H9 (cell line): ENCODE measurements around the gene CCDC86. TPM values are rescaled to one million over a fixed set of nuclear protein-coding genes. Genes with fewer than 3 reads are reported as not detected.

Source experiments
- DNase-seq: peaks from one replicate; pipeline ENCODE4 v3.0.0-alpha.2; 2017
- H2AFZ ChIP-seq: one replicate; pipeline ENCODE4 v1.6.1; 2013; ENCODE audit warnings: mild to moderate bottlenecking, low read length, control low read depth, moderate library complexity
- H2AK5ac ChIP-seq: 2 replicates; pipeline ENCODE4 v1.6.1; 2013; ENCODE audit warnings: low read length, control low read depth, mixed read lengths; ENCODE audit not compliant: insufficient read length
- H2BK120ac ChIP-seq: one replicate; pipeline ENCODE4 v1.6.1; 2013; ENCODE audit warnings: low read depth, mild to moderate bottlenecking, low read length, control low read depth, inconsistent platforms; ENCODE audit not compliant: poor library complexity, severe bottlenecking
- H2BK12ac ChIP-seq: 2 replicates; pipeline ENCODE4 v1.6.1; 2013; ENCODE audit warnings: low read length, control low read depth, mixed read lengths, low read depth; ENCODE audit not compliant: insufficient read length
- H2BK15ac ChIP-seq: 2 replicates; pipeline ENCODE4 v1.6.1; 2013; ENCODE audit warnings: low read depth, low read length, control low read depth
- H2BK20ac ChIP-seq: one replicate; pipeline ENCODE4 v1.6.1; 2013; ENCODE audit warnings: low read depth, mild to moderate bottlenecking, low read length, control low read depth, inconsistent platforms; ENCODE audit not compliant: poor library complexity, severe bottlenecking
- H2BK5ac ChIP-seq: 2 replicates; pipeline ENCODE4 v1.6.1; 2013; ENCODE audit warnings: low read length, control low read depth, mixed read lengths; ENCODE audit not compliant: insufficient read length
- H3K14ac ChIP-seq: 2 replicates; pipeline ENCODE4 v1.6.1; 2013; ENCODE audit warnings: low read length, control low read depth; ENCODE audit not compliant: insufficient read depth
- H3K18ac ChIP-seq: 2 replicates; pipeline ENCODE4 v1.6.1; 2013; ENCODE audit warnings: low read depth, mild to moderate bottlenecking, mixed read lengths, low read length, control low read depth; ENCODE audit not compliant: insufficient read length
- H3K23ac ChIP-seq: 2 replicates; pipeline ENCODE4 v1.6.1; 2013; ENCODE audit warnings: low read length, control low read depth, mixed read lengths, low read depth; ENCODE audit not compliant: insufficient read length
- H3K23me2 ChIP-seq: 2 replicates; pipeline ENCODE4 v1.6.1; 2013; ENCODE audit warnings: low read depth, mild to moderate bottlenecking, mixed read lengths, low read length, control low read depth; ENCODE audit not compliant: insufficient read length, poor library complexity, severe bottlenecking
- H3K27ac ChIP-seq: 2 replicates; pipeline ENCODE4 v1.5.1; 2013; ENCODE audit warnings: low read length, control low read depth, mixed read lengths, low read depth; ENCODE audit not compliant: insufficient read length
- H3K27me3 ChIP-seq: 2 replicates; pipeline ENCODE4 v1.6.1; 2013; ENCODE audit warnings: low read length, control low read depth, inconsistent platforms; ENCODE audit not compliant: insufficient read depth
- H3K4ac ChIP-seq: 2 replicates; pipeline ENCODE4 v1.6.1; 2013; ENCODE audit warnings: low read depth, mild to moderate bottlenecking, control low read depth, inconsistent platforms, low read length, moderate library complexity
- H3K4me1 ChIP-seq: 2 replicates; pipeline ENCODE4 v1.6.1; 2013; ENCODE audit warnings: low read length, control low read depth, inconsistent platforms; ENCODE audit not compliant: insufficient read depth
- H3K4me2 ChIP-seq: 2 replicates; pipeline ENCODE4 v1.6.1; 2013; ENCODE audit warnings: low read length, control low read depth, mixed read lengths; ENCODE audit not compliant: insufficient read length, insufficient read depth
- H3K56ac ChIP-seq: 2 replicates; pipeline ENCODE4 v1.6.1; 2013; ENCODE audit warnings: low read depth, mild to moderate bottlenecking, mixed read lengths, low read length, control low read depth; ENCODE audit not compliant: insufficient read length
- H3K79me1 ChIP-seq: 2 replicates; pipeline ENCODE4 v1.6.1; 2013; ENCODE audit warnings: low read depth, mild to moderate bottlenecking, moderate library complexity, low read length, control low read depth, inconsistent platforms; ENCODE audit not compliant: insufficient read depth, poor library complexity, severe bottlenecking
- H3K79me2 ChIP-seq: 2 replicates; pipeline ENCODE4 v1.6.1; 2013; ENCODE audit warnings: low read length, control low read depth, inconsistent platforms; ENCODE audit not compliant: insufficient read depth
- H3K9ac ChIP-seq: 2 replicates; pipeline ENCODE4 v1.6.1; 2013; ENCODE audit warnings: low read length, control low read depth, mixed read lengths; ENCODE audit not compliant: insufficient read length; ENCODE audit errors: extremely low read depth
- H3K9me3 ChIP-seq: one replicate; pipeline ENCODE4 v1.6.1; 2013; ENCODE audit warnings: low read depth, low read length, inconsistent platforms; ENCODE audit not compliant: control insufficient read depth
- H3T11ph ChIP-seq: one replicate; pipeline ENCODE4 v1.6.1; 2013; ENCODE audit warnings: mild to moderate bottlenecking, low read length, control low read depth, inconsistent platforms
- H4K20me1 ChIP-seq: one replicate; pipeline ENCODE4 v1.6.1; 2013; ENCODE audit not compliant: control insufficient read depth, insufficient read length, insufficient read depth
- H4K5ac ChIP-seq: 2 replicates; pipeline ENCODE4 v1.6.1; 2013; ENCODE audit warnings: low read depth, mild to moderate bottlenecking, mixed read lengths, low read length, control low read depth; ENCODE audit not compliant: insufficient read length
- H4K8ac ChIP-seq: replicated peaks from 2 replicates; pipeline ENCODE4 v1.6.1; 2013; ENCODE audit warnings: low read length, control low read depth, mixed read lengths, low read depth; ENCODE audit not compliant: insufficient read length
- H4K91ac ChIP-seq: 2 replicates; pipeline ENCODE4 v1.6.1; 2013; ENCODE audit warnings: low read depth, mild to moderate bottlenecking, moderate library complexity, mixed read lengths, low read length, control low read depth; ENCODE audit not compliant: insufficient read length
- H3K27ac Mint-ChIP-seq, 3 experiments: 2 replicates in 2 of 3; 3 replicates in 1 of 3; pipeline ENCODE4 v1.8.0; 2020 to 2021; ENCODE audit warnings: mixed read lengths in 3 of 3, mild to moderate bottlenecking in 1 of 3, moderate library complexity in 1 of 3
- H3K27me3 Mint-ChIP-seq: 2 replicates; pipeline ENCODE4 v1.8.0; 2021; ENCODE audit warnings: low read depth, mild to moderate bottlenecking, moderate library complexity, mixed read lengths
- H3K36me3 Mint-ChIP-seq, 3 experiments: 2 replicates in 2 of 3; 3 replicates in 1 of 3; pipeline ENCODE4 v1.8.0; 2020 to 2021; ENCODE audit warnings: low read depth in 3 of 3, mixed read lengths in 3 of 3; ENCODE audit not compliant: insufficient read depth in 1 of 3
- H3K4me1 Mint-ChIP-seq, 2 experiments: 2 replicates each; pipeline ENCODE4 v1.8.0; 2020; ENCODE audit warnings: mixed read lengths in 2 of 2
- H3K4me3 Mint-ChIP-seq, 2 experiments: 2 replicates in 1 of 2; 3 replicates in 1 of 2; pipeline ENCODE4 v1.8.0; 2020 to 2021; ENCODE audit warnings: mild to moderate bottlenecking in 2 of 2, mixed read lengths in 2 of 2, moderate library complexity in 1 of 2
- H3K9me3 Mint-ChIP-seq, 2 experiments: 2 replicates in 1 of 2; 3 replicates in 1 of 2; pipeline ENCODE4 v1.8.0; 2020; ENCODE audit warnings: mild to moderate bottlenecking in 2 of 2, mixed read lengths in 2 of 2, moderate library complexity in 1 of 2
- CTCF ChIP-seq: fragments of 200-600 bp; sonication (generic); conservative IDR thresholded peaks from 3 replicates; pipeline ENCODE4 v1.8.0; 2021; ENCODE audit warnings: antibody characterized with exemption, mild to moderate bottlenecking
- WGBS: extraction: QIAGEN DNeasy Blood & Tissue Kit; methylation state at CpG from one replicate; pipeline ENCODE4 v1.1.7; 2013; ENCODE audit warnings: missing lambda C conversion rate, low lambda C conversion rate, mixed read lengths; ENCODE audit not compliant: insufficient read length; ENCODE audit errors: extremely low coverage; 5-methylcytosine and 5-hydroxymethylcytosine counted together
- total RNA-seq: library from RNA; stranded (reverse); gene quantifications from 2 replicates; pipeline ENCODE4 v1.2.1, GENCODE V29; 2021

Gene CCDC86
- total RNA-seq, 1 experiment from 2014 or later = 82.3 TPM

GRCh38 chr11:60825790-60826189 is 16.1 kb upstream of the CCDC86 start:
- H3K23me2 ChIP-seq = no peaks in the 10 kb centered on the region
- no peaks in the 10 kb centered on the region for H3K79me2 ChIP-seq
- no peak overlapping the region for H3K9ac ChIP-seq
- no peaks in the 10 kb centered on the region for H3K36me3 Mint-ChIP-seq
- H2BK120ac ChIP-seq = no peak overlapping the region
- H3K9me3 ChIP-seq = no peaks in the 10 kb centered on the region
- no peaks in the 10 kb centered on the region for H3K9me3 Mint-ChIP-seq
- no peak overlapping the region for H2BK15ac ChIP-seq
- no peak overlapping the region for H2BK5ac ChIP-seq
- H2AFZ ChIP-seq = no peak overlapping the region
- H3K4me2 ChIP-seq = no peak overlapping the region
- H3K56ac ChIP-seq = no peak overlapping the region
- no peak overlapping the region for H2BK12ac ChIP-seq
- H3K79me1 ChIP-seq = no peaks in the 10 kb centered on the region
- WGBS = no CpG with 5 or more reads among the region's 6 CpGs
- H3T11ph ChIP-seq = no peak overlapping the region
- H3K27me3 Mint-ChIP-seq = peaks cover 3% of the 10 kb centered on the region; the same call in 1 of the 2 replicates
- H3K27ac Mint-ChIP-seq = no peak overlapping the region
- no peak overlapping the region for H4K91ac ChIP-seq
- DNase-seq = no peak
- H3K27ac ChIP-seq = no peak overlapping the region
- H3K18ac ChIP-seq = no peak overlapping the region
- no peak overlapping the region for H4K5ac ChIP-seq
- no peak overlapping the region for H3K14ac ChIP-seq
- TF ChIP-seq CTCF = no peak
- H4K8ac ChIP-seq = no peak overlapping the region
- peaks cover 0 to 2% of the 10 kb centered on the region in 2 experiments; a peak in 1 of 4 replicates for H3K4me1 Mint-ChIP-seq
- H4K20me1 ChIP-seq = no peaks in the 10 kb centered on the region
- H3K4me1 ChIP-seq = no peaks in the 10 kb centered on the region
- no peaks in the 10 kb centered on the region for H3K27me3 ChIP-seq
- H3K23ac ChIP-seq = no peak overlapping the region
- no peak overlapping the region for H2BK20ac ChIP-seq
- H2AK5ac ChIP-seq = no peak overlapping the region
- no peak overlapping the region for H3K4me3 Mint-ChIP-seq
- no peak overlapping the region for H3K4ac ChIP-seq
